Measurements from ENCODE around the gene SNRNP48.

The SNRNP48 gene

GRCh38 chr6:7604003-7604402 is 14.0 kb downstream of the SNRNP48 start:
- DNase-seq = no peak

- DNase-seq = no peak
Observed at GRCh38 chr6:7604506-7604905, 14.5 kb downstream of the SNRNP48 start.

GRCh38 chr6:7615611-7616383 is 25.8 kb downstream of the SNRNP48 start:
- no peak for DNase-seq

DNA sequence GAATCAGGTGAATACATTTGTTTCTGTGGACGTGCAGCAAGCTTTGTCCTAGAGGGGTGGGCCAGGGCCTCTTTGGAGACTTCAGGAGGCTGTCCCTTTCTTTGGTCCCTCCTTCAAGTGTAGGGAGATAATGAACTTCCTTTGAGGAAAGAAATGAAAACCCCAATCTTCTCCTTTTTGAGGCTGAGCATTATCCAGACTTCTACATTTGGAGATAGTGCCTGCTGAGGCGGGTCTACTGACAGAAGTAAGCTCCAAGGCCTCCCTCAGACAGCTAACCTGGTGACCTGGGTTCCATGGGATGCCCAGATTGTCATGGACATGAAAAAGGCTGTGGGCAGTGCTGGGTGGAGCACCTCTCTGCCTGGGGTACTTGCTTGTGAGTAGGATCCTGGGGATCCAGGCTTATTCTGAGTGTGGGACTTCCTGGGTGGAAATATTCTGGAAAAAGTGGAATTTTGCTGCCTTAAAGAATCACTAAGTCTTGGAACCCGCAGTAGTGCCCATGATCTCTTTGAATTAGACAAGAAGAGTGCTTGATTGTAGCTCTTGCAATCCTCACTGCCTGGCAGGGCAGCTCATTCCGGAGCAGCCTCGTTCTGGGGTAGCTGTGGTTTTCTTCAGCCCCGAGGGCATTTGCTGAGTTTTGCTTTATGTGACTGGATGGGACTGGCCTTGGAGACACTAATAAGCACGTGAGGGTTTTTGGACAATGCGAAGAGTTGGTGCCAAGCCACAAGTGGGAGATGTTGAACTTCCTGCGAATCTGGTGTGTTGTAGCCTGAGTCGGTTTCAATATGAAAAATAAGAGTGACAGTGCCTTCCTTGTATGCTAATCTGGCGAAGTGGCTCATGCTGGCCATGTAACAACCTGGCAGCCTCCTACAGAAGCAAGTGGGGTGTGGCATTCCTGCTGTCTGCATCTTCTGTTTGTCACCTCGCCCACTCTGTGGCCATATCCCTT is 28.1 kb downstream of the SNRNP48 start:
- DNase-seq = no peak

- no peak for DNase-seq
Observed at GRCh38 chr6:7621761-7622160, 31.8 kb downstream of the SNRNP48 start.

DNA sequence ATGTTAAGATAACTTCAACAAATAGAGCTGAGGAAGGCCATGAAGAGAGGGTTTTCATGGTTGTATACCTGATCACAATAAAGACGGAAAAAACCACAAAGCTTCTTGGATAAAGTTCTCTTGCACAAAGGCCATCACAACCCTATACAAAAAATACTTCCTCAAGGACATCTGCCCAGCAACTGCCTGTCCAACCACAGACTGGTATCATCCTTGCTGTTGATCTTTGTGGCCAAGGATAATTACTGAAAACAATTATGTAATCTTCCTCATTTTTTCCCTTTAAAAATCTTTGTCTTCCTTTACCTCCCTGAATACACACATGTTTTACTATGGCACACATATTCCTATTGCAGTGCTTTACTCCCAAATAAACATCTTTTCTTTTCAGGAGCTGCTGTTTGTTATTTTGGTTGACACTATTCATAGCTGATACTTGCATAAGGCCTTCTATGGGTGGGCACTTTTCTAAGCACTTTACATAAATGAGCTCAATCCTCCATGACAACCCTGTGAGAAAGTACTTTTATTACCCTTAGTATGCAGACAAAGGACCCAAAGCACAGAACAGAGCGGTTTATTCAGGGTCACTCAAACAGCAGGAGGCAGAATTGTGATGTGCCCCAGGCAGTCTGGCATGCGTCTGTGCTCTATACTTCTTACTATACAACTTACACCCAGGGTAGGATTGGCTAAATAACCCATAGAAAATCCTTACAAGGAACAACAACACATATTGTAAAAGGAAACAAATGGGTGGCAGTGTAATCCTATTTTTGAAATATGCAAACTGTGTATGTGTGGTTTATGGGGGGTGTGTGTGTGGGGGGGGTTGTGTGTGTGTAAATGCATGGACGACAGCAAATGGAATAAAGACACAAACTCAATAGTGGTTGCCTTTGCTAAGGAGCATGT is 35.1 kb downstream of the SNRNP48 start:
- DNase-seq = no peak

DNA sequence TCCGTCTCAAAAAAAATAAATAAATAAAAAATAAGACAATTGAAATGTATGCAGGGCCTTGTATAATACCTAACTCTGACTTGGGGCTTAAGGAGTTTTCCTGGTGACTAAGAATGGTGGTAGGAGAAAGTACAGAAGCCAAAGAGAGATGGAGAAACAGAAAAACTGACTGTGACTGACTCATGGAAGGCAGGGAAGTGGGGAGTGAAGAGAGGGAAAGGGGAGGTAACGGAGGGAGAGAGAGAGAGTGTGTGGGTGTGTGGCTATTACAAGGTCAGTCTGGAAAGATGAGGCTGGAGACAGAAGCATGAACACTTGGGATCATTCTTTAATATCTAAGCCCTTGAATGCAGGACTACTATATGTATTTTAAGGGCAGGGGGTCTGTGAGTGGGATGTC is 38.5 kb downstream of the SNRNP48 start:
- no peak for DNase-seq

DNA sequence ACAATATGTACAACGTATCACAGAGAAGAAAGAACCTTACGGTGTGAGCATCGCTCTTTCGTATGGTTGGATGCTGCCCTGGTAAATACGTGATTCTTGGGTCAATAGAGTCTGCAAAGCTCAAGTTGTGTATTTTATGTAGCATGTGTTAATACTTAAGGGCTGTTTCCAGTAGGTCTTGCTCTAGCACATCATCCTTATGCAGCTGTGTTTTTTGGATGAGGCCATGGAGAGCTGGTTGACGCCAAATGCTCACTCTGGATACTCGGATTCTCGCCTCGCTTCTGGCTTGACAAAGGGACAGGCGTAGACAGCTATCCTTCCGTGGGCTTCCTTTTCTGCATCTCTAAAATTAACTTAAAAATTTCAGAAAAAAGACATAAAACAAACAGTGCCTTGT is 38.9 kb downstream of the SNRNP48 start:
- no peak for DNase-seq

GRCh38 chr6:7629321-7629720 is 39.3 kb downstream of the SNRNP48 start:
- DNase-seq = no peak

DNA sequence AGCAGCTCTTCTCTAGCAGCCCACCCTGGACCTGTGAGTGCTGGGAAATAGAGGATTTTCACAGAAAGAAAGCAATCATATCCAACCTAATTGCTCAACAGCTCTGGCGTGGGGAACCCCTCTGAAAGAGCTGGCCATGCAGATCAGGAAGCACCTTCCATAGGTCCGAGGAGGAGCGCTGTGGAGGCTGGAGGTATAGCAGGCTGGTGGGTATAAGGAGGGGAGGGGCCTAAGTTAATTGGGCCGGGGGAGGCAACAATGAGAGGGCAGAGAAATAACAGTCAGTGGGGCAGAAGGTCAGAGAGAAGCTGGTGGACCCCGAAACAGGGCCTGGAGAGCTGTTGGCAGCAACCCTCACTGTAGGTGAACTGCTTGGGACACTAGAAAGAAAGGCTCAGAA is 40.8 kb downstream of the SNRNP48 start:
- DNase-seq = no peak

DNA sequence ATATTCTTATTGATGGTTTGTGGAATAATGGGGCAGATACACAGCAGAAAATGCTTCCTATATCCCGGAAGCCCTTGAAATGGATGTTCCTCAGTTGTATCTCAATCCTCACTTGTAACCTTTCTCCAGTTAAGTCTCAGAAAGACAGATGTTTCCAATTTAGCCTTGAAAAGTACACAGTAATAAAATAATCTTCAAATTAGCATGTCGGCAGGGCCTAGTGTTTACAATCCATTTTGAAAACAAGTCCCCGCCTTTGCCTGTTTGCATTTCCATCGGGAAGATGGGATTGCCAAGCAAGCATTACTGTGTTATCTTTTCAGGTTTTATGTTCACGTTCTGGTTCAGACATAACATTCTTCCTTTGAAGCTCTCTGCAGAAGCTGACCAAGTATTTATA is 41.5 kb downstream of the SNRNP48 start:
- DNase-seq = no peak

- no peak for DNase-seq
Observed at GRCh38 chr6:7632501-7633290, 42.7 kb downstream of the SNRNP48 start.

- DNase-seq = no peak
Observed at GRCh38 chr6:7633361-7633760, 43.4 kb downstream of the SNRNP48 start.

- no peak for DNase-seq
Observed at GRCh38 chr6:7636151-7636550, 46.2 kb downstream of the SNRNP48 start.

DNA sequence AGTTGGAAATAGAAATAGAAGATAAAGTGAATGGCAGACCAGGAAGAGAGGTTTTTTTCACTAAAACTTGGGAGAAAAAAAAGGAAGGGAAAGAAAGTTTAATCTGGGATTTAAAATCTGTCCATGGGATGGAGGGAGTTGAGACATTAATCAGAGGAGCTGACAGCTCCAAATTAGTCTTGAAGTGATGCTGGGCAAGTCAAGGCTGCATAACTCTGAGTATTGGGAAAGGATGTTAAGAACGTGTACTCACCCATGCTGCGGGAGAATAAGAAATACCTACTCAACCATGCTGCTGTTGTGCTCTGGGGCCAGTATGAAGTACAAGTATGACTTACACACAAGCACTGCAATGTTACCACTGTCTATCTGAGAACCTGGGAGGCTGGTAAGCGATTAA is 47.5 kb downstream of the SNRNP48 start:
- no peak for DNase-seq

GRCh38 chr6:7639427-7639826 is 49.4 kb downstream of the SNRNP48 start:
- no peak for DNase-seq

DNA sequence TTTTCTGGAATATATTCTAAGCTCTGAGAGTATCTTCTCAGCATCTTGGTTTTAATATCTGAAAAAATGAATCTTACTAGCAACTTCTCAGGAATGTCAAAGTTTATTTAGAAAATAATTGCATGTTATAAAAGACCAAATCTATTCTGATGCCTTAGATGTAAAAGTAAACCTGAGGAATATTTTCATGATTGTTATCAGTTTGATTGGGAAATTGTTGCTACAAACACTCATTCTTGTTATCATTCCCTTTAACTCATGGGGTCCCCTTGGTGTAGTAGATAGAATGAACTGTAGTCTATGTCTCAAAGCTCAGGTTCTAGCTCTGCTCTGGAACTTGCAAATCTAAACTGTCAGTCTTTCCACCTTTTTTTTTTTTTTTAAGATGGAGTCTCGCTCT is 50.0 kb downstream of the SNRNP48 start:
- no peak for DNase-seq

DNA sequence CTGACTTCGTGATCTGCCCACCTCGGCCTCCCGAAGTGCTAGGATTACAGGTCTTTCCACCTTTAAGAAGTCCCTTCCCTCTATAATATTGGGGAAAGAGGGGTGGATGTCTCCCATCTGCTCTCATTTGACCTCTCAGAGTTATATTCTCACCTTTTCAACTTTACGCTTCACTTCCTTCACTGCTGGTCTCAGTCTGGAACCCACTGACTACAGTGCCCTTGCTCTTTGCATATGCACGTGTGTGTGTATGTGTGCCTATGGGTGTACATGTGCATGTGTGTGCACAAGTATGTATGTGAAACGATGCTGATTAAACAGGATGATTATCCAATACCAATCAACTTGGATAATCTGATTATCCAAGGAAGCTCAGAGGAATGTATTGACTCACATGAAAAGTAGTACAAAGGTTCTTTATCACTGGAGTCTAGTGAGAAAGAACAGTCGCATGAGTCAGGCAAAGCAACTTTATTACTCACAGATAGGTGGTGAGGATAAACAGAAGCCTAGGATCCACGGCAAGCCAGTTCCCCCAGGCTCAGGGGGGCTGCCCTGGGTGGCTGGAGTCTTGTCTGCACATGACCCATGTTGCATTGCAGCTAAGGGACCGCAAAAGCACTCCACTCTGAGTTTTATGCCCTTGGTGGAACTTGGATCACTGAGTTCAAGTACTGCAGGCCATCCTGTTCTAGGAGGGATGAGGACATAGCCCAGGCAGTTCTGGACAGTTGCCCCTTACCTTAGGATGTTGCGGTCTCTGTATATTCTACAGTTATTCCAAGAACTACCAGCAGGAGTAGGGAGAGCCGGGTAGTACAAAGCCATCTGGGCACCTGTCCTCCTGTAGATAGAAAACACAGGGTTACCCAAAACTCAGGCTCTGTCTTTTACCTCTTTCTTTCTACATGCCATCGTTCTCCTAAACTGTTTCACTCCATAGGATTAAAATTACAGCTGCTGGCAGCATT is 50.9 kb downstream of the SNRNP48 start:
- no peak for DNase-seq

GRCh38 chr6:7642791-7643190 is 52.8 kb downstream of the SNRNP48 start:
- no peak for DNase-seq

DNA sequence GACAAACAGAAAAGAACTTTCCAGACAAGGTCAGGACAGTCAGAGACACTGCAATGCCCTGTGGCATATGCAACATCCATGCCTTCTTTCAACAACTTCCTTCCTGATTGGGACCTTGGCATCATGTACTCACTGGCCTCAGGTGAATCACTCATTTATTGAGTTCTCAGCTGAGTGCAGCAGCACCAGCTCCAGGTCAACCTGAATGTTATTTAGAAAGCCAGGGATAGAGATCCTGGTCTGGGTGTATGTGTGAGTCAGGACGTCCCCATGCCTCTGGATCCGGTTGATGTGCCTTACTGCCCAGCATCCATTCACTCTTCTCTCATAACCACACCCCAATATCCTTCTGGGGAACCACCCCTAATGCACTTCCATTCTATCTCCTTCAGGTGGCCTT is 54.4 kb downstream of the SNRNP48 start:
- DNase-seq = no peak

DNA sequence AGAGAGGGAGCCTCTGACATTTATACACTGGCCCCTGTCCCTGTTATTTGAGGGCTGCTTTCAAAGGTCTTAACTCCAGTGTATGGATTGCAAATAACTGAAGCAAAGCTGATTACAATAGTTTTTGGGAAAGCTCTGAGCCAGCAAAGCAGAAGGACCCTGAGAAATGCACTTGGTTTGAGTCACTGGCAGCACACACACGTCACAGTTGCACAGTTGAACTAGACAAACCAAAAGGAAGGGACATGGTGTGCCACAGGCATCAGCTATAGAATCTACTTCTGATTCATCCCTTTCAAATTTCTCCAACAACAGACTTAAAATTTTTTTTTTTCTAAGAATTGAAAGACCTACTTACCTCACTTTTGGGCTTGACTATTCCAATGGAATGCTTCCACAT is 56.4 kb downstream of the SNRNP48 start:
- no peak for DNase-seq
